K562 (cell line): ENCODE measurements around the gene ZNF689. TPM values are rescaled to one million over a fixed set of nuclear protein-coding genes. Genes with fewer than 3 reads are reported as not detected.

Source experiments
- ATAC-seq: fragments of 200-7000 bp; cut with Tn5 transposase; 3 replicates; pipeline ENCODE4 v1.9.1; 2020; ENCODE audit warnings: moderate library complexity
- BruUV-seq: library from RNA; stranded (reverse); fragments of 400-500 nt; replicated peaks from 2 replicates; lab custom pipeline; 2021; lab: Mats Ljungman, UMichigan
- CTCF ChIA-PET: fragments of 300-600 bp; formaldehyde crosslinking; extraction: SDS; loops from one replicate; lab custom pipeline; 2021; ENCODE audit warnings: low intra/inter-chr PET ratio; lab: Yijun Ruan, JAX
- POLR2A ChIA-PET: fragments of 300-600, 350-650 bp; sonication (Branson Sonifier 250); formaldehyde crosslinking; extraction: SDS; loops from one replicate; lab custom pipeline; 2021; ENCODE audit warnings: antibody characterized with exemption, inconsistent platforms; lab: Yijun Ruan, JAX
- DNase-seq, 4 experiments: peaks; one replicate each; pipeline versions ENCODE4 v3.0.0 to v3.0.0-alpha.2; 2011 to 2018; ENCODE audit warnings: low spot score in 3 of 4, mixed read lengths in 3 of 4; ENCODE audit errors: extremely low read depth in 1 of 4
- FAIRE-seq: peaks from 2 replicates; lab custom pipeline; 2011; peaks lifted over from hg19 to GRCh38; lab: Jason Lieb, UNC
- H2AFZ ChIP-seq: 2 replicates; pipeline ENCODE4 v1.6.0; 2011; ENCODE audit warnings: low read depth, low read length, control low read depth, inconsistent platforms
- H3K27ac ChIP-seq: fragments of 200-600 bp; 3 replicates; pipeline ENCODE4 v1.8.0; 2011; ENCODE audit warnings: low read depth, mild to moderate bottlenecking, control low read depth, inconsistent platforms, low read length, moderate library complexity, mixed read lengths; ENCODE audit errors: extremely low read depth
- H3K27me3 ChIP-seq, 2 experiments: fragments of 300-600 bp in 1 of 2; 2 replicates in 1 of 2; 3 replicates in 1 of 2; pipeline versions ENCODE4 v1.6.0 to v1.8.0; 2011; ENCODE audit warnings: inconsistent platforms in 2 of 2, low read length in 2 of 2, mild to moderate bottlenecking in 1 of 2, mixed read lengths in 1 of 2, moderate library complexity in 1 of 2; ENCODE audit not compliant: control insufficient read depth in 2 of 2, insufficient read depth in 2 of 2
- H3K36me3 ChIP-seq: fragments of 300-600 bp; 3 replicates; pipeline ENCODE4 v1.8.0; 2011; ENCODE audit warnings: mild to moderate bottlenecking, low read length, inconsistent platforms; ENCODE audit not compliant: control insufficient read depth, insufficient read depth
- H3K4me1 ChIP-seq, 2 experiments: fragments of 200-600 bp in 1 of 2; replicated peaks in 1 of 2; 2 replicates in 1 of 2; 3 replicates in 1 of 2; pipeline versions ENCODE4 v1.5.1 to v1.8.0; 2011; ENCODE audit warnings: inconsistent platforms in 2 of 2, low read length in 2 of 2, mild to moderate bottlenecking in 1 of 2, mixed read lengths in 1 of 2, moderate library complexity in 1 of 2; ENCODE audit not compliant: control insufficient read depth in 2 of 2, insufficient read depth in 2 of 2
- H3K4me2 ChIP-seq: 2 replicates; pipeline ENCODE4 v1.6.1; 2011; ENCODE audit warnings: low read length, control low read depth, inconsistent platforms, mixed read lengths; ENCODE audit not compliant: insufficient read depth
- H3K4me3 ChIP-seq: fragments of 200-600 bp; sonication (generic), shearing (Covaris generic); 2 replicates; pipeline ENCODE4 v1.5.1; 2016; ENCODE audit warnings: control low read depth, inconsistent platforms
- H3K79me2 ChIP-seq: fragments of 200-600 bp; 3 replicates; pipeline ENCODE4 v1.8.0; 2011; ENCODE audit warnings: low read length, inconsistent platforms; ENCODE audit not compliant: control insufficient read depth, insufficient read depth
- H3K9ac ChIP-seq, 2 experiments: 2 replicates each; pipeline versions ENCODE4 v1.6.0 to v1.6.1; 2011; ENCODE audit warnings: low read depth in 2 of 2, low read length in 2 of 2, control low read depth in 1 of 2, inconsistent platforms in 1 of 2, mild to moderate bottlenecking in 1 of 2, mixed read lengths in 1 of 2; ENCODE audit not compliant: insufficient read depth in 1 of 2
- H3K9me1 ChIP-seq: one replicate; pipeline ENCODE4 v1.6.0; 2011; ENCODE audit warnings: inconsistent platforms, mild to moderate bottlenecking, low read length, moderate library complexity; ENCODE audit not compliant: control insufficient read depth, insufficient read depth
- H3K9me3 ChIP-seq: replicated peaks from 2 replicates; pipeline ENCODE4 v1.5.1; 2011; ENCODE audit warnings: low read depth, low read length, inconsistent platforms; ENCODE audit not compliant: control insufficient read depth, insufficient read depth
- H4K20me1 ChIP-seq: replicated peaks from 2 replicates; pipeline ENCODE4 v1.6.1; 2011; ENCODE audit warnings: low read length, inconsistent platforms, mixed read lengths; ENCODE audit not compliant: control insufficient read depth, insufficient read depth
- DDX20 ChIP-seq: fragments of 450-650 bp; IDR thresholded peaks from 2 replicates; pipeline ENCODE4 v1.6.1; 2016; ENCODE audit warnings: missing genetic modification characterization, low read depth, mild to moderate bottlenecking, missing compliant biosample characterization, moderate library complexity
- FOXJ2 ChIP-seq: fragments of 200-800 bp; sonication (Bioruptor generic); IDR thresholded peaks from 2 replicates; pipeline ENCODE4 v1.6.1; 2016; ENCODE audit warnings: missing genetic modification characterization, missing compliant biosample characterization
- HNRNPK ChIP-seq: fragments of 200-400 bp; formaldehyde crosslinking; IDR thresholded peaks from one replicate; pipeline ENCODE4 v1.6.1; 2018; ENCODE audit warnings: mild to moderate bottlenecking, low read depth, low read length; ENCODE audit not compliant: poor library complexity, severe bottlenecking
- PHF8 ChIP-seq: fragments of 200-600 bp; sonication (generic); IDR thresholded peaks from 2 replicates; pipeline ENCODE4 v1.6.1; 2012; ENCODE audit warnings: mixed run types, mild to moderate bottlenecking, inconsistent platforms, low read length, moderate library complexity, borderline replicate concordance
- ZFP36 ChIP-seq: fragments of 150-350 bp; IDR thresholded peaks from 2 replicates; pipeline ENCODE4 v1.6.1; 2018; ENCODE audit warnings: low read length, low read depth; ENCODE audit not compliant: partially characterized antibody
- ZNF24 ChIP-seq: fragments of 450-650 bp; IDR thresholded peaks from 2 replicates; pipeline ENCODE4 v1.6.1; 2016
- ZNF384 ChIP-seq: IDR thresholded peaks from 2 replicates; pipeline ENCODE4 v1.6.1; 2012; ENCODE audit warnings: low read depth, low read length, improper control_type of control experiment
- ZNF717 ChIP-seq: fragments of 250-450 bp; sonication (Bioruptor Pico); IDR thresholded peaks from 2 replicates; pipeline ENCODE4 v1.5.0; 2021
- ZNF780A ChIP-seq: fragments of 250-450 bp; sonication (Bioruptor Pico); IDR thresholded peaks from 2 replicates; pipeline ENCODE4 v1.5.0; 2021; ENCODE audit warnings: mild to moderate bottlenecking
- WGBS: fragments of 100-300 bp; shearing (Covaris generic); methylation state at CpG from one replicate; pipeline ENCODE4 v1.1.6; 2016; ENCODE audit warnings: low coverage, mixed read lengths; ENCODE audit not compliant: insufficient coverage; ENCODE audit errors: missing lambda C conversion rate; 5-methylcytosine and 5-hydroxymethylcytosine counted together
- in situ Hi-C: fragments of 300-500 bp; cut with MboI; formaldehyde crosslinking; loops from 4 replicates; pipeline ENCODE4 v1.15.0; 2018; ENCODE audit warnings: inconsistent platforms, mixed read lengths
- intact Hi-C: fragments of 100-400 bp; cut with micrococcal nuclease; formaldehyde crosslinking; loops from 2 replicates; pipeline ENCODE4 v1.14.2; 2022
- polyA plus RNA-seq, 8 experiments: library from polyadenylated mRNA; depleted of rRNA in 4 of 8; stranded (reverse) in 5 of 8; unstranded in 3 of 8; fragments of >200 nt; fragmentation: Nextera tagmentation in 2 of 8; fragmentation: Illumina TruSeq in 1 of 8; extraction: Ambion mirVana in 2 of 8; extraction: Trizol in 1 of 8; gene quantifications; 2 replicates each; pipeline versions ENCODE4 v1.2.1 to v1.2.3, GENCODE V29; 2011 to 2014; ENCODE audit warnings: inconsistent platforms in 1 of 8, missing spikeins in 1 of 8
- total RNA-seq, 7 experiments: library from RNA; depleted of rRNA in 6 of 7; stranded (reverse); fragments of >200 nt in 6 of 7; fragmentation: Illumina TruSeq in 2 of 7; extraction: Trizol in 2 of 7; gene quantifications; 2 replicates each; pipeline versions ENCODE4 v1.2.1 to v1.2.3, GENCODE V29; 2011 to 2021; ENCODE audit warnings: low replicate concordance in 1 of 7
- TF ChIP-seq, protein P1 (sequence below): fragments of 450-650 bp; IDR thresholded peaks from 2 replicates; pipeline ENCODE4 v1.6.1; 2016; ENCODE audit warnings: mild to moderate bottlenecking
- TF ChIP-seq, protein P2 (sequence below): fragments of 450-650 bp; IDR thresholded peaks from 2 replicates; pipeline ENCODE4 v1.6.1; 2017; ENCODE audit warnings: antibody characterized with exemption

Gene ZNF689
- total and polyA plus RNA-seq, 9 of the 15 experiments (the other 6 are each of a cell fraction or from before 2014, with no cell fraction given) = 5.4 to 15.4 (median 10.8) TPM

DNA sequence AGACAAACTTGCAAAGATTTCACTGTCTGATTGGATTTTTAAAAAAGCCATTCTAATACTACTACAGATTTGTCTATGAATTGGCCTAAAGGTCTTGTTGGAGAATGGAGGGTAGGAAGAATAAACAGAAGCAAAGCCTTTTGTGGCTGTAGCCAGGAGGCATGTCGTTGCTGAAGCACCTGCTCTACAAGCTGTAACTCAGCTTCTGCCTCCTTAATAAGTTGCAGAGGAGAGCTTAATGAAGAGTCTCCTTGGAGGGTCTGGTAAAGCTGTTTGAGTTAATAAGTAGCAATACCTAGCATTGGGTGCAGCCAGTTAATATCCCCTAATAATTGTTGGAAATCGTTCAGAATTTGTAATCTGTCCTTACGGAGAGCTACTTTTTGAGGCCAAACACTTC, 10.0 kb upstream of the ZNF689 start:
- Histone ChIP-seq H3K9ac (no peak overlapping the region), H3K27me3 (no peaks in the 10 kb centered on the region), H3K9me1 (no peaks in the 10 kb centered on the region), H3K9me3 (peaks cover 16% of the 10 kb centered on the region), H3K4me2 (no peak overlapping the region), H3K27ac (no peak overlapping the region), H3K79me2 (no peaks in the 10 kb centered on the region), H3K4me3 (no peak overlapping the region), H4K20me1 (no peaks in the 10 kb centered on the region), H2AFZ (no peak overlapping the region), H3K36me3 (no peaks in the 10 kb centered on the region), H3K4me1 (peaks cover 9 to 10% of the 10 kb centered on the region in 2 experiments; a peak in 4 of 5 replicates)
- FAIRE-seq (no peak), ATAC-seq (no peak), DNase-seq (no peak)
- in situ Hi-C loops (loop anchor here (10.0 kb wide), 1 partner anchor 185 kb away; the partner anchor contains the start of gene DCTPP1), intact Hi-C loops (no loop called here)
- CTCF ChIA-PET = no interaction called here
- WGBS = 37% methylated on average over 3 of the region's 3 CpGs
- POLR2A ChIA-PET = interaction anchor here (0.6 to 0.8 kb wide), 3 partner anchors 9 to 219 kb away, joined by 3 read pairs; no protein-coding TSS in a partner anchor
- TF ChIP-seq ZNF717 (CRISPR knock-in tag) = no peak
- TF ChIP-seq DDX20 = no peak
- TF ChIP-seq PHF8 = no peak
- TF ChIP-seq, protein P1, sequence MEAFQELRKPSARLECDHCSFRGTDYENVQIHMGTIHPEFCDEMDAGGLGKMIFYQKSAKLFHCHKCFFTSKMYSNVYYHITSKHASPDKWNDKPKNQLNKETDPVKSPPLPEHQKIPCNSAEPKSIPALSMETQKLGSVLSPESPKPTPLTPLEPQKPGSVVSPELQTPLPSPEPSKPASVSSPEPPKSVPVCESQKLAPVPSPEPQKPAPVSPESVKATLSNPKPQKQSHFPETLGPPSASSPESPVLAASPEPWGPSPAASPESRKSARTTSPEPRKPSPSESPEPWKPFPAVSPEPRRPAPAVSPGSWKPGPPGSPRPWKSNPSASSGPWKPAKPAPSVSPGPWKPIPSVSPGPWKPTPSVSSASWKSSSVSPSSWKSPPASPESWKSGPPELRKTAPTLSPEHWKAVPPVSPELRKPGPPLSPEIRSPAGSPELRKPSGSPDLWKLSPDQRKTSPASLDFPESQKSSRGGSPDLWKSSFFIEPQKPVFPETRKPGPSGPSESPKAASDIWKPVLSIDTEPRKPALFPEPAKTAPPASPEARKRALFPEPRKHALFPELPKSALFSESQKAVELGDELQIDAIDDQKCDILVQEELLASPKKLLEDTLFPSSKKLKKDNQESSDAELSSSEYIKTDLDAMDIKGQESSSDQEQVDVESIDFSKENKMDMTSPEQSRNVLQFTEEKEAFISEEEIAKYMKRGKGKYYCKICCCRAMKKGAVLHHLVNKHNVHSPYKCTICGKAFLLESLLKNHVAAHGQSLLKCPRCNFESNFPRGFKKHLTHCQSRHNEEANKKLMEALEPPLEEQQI = no peak
- TF ChIP-seq ZNF780A (CRISPR knock-in tag) = no peak
- no peak for TF ChIP-seq ZNF384
- no peak for TF ChIP-seq ZFP36
- no peak for TF ChIP-seq ZNF24
- TF ChIP-seq HNRNPK = no peak
- TF ChIP-seq, protein P2, sequence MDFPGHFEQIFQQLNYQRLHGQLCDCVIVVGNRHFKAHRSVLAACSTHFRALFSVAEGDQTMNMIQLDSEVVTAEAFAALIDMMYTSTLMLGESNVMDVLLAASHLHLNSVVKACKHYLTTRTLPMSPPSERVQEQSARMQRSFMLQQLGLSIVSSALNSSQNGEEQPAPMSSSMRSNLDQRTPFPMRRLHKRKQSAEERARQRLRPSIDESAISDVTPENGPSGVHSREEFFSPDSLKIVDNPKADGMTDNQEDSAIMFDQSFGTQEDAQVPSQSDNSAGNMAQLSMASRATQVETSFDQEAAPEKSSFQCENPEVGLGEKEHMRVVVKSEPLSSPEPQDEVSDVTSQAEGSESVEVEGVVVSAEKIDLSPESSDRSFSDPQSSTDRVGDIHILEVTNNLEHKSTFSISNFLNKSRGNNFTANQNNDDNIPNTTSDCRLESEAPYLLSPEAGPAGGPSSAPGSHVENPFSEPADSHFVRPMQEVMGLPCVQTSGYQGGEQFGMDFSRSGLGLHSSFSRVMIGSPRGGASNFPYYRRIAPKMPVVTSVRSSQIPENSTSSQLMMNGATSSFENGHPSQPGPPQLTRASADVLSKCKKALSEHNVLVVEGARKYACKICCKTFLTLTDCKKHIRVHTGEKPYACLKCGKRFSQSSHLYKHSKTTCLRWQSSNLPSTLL = no peak
- TF ChIP-seq FOXJ2 (tag) = no peak
- BruUV-seq = no TSS peak
